WTC11 (cell line): Measurements from ENCODE around the gene CXCR3. TPM values are rescaled to one million over a fixed set of nuclear protein-coding genes. Genes with fewer than 3 reads are reported as not detected.

Source experiments
- ATAC-seq: fragments of 200-7000 bp; cut with Tn5 transposase; 2 replicates; pipeline ENCODE4 v1.10.0; 2021; ENCODE audit warnings: mild to moderate bottlenecking, moderate library complexity
- CTCF ChIA-PET: fragments of 300-600 bp; sonication (Branson Sonifier 250); formaldehyde crosslinking; loops from one replicate; lab custom pipeline; 2021; ENCODE audit warnings: antibody characterized with exemption; lab: Charles Lee
- POLR2A ChIA-PET: fragments of 350-600 bp; sonication (Branson Sonifier 250); formaldehyde crosslinking; loops from one replicate; lab custom pipeline; 2021; ENCODE audit warnings: antibody characterized with exemption; lab: Charles Lee
- DNase-seq: peaks from one replicate; pipeline ENCODE4 v3.0.0; 2021; ENCODE audit warnings: low spot score
- H3K27ac Mint-ChIP-seq: 2 replicates; pipeline ENCODE4 v1.8.0; 2021; ENCODE audit warnings: mixed read lengths
- H3K27me3 Mint-ChIP-seq: 2 replicates; pipeline ENCODE4 v1.8.0; 2021; ENCODE audit warnings: low read depth, mild to moderate bottlenecking, moderate library complexity, mixed read lengths
- H3K36me3 Mint-ChIP-seq: 2 replicates; pipeline ENCODE4 v1.8.0; 2021; ENCODE audit warnings: mixed read lengths
- H3K4me1 Mint-ChIP-seq: 2 replicates; pipeline ENCODE4 v1.8.0; 2022; ENCODE audit warnings: mixed read lengths
- H3K4me3 Mint-ChIP-seq: 2 replicates; pipeline ENCODE4 v1.8.0; 2021; ENCODE audit warnings: mild to moderate bottlenecking, moderate library complexity, mixed read lengths
- H3K9me3 Mint-ChIP-seq: 2 replicates; pipeline ENCODE4 v1.8.0; 2021; ENCODE audit warnings: mixed read lengths
- ARID4B ChIP-seq: sonication (generic); formaldehyde crosslinking; IDR thresholded peaks from 2 replicates; pipeline ENCODE4 v1.8.0; 2023; ENCODE audit warnings: missing genetic modification reagents, mild to moderate bottlenecking, borderline replicate concordance
- ATF1 ChIP-seq: sonication (generic); formaldehyde crosslinking; IDR thresholded peaks from 2 replicates; pipeline ENCODE4 v1.8.1; 2023; ENCODE audit warnings: mild to moderate bottlenecking, moderate library complexity, missing genetic modification reagents
- ATF6 ChIP-seq: sonication (generic); formaldehyde crosslinking; IDR thresholded peaks from 2 replicates; pipeline ENCODE4 v1.8.1; 2023; ENCODE audit warnings: mild to moderate bottlenecking, missing genetic modification reagents
- E2F5 ChIP-seq: sonication (generic); formaldehyde crosslinking; IDR thresholded peaks from 2 replicates; pipeline ENCODE4 v1.8.1; 2022; ENCODE audit warnings: mild to moderate bottlenecking, moderate library complexity, missing genetic modification reagents
- ELF4 ChIP-seq: sonication (generic); formaldehyde crosslinking; IDR thresholded peaks from 2 replicates; pipeline ENCODE4 v1.8.1; 2022; ENCODE audit warnings: low read depth, mild to moderate bottlenecking, moderate library complexity, missing genetic modification reagents
- EMX1 ChIP-seq: fragments of 250-450 bp; sonication (Bioruptor Pico); IDR thresholded peaks from 2 replicates; pipeline ENCODE4 v1.8.0; 2021; ENCODE audit warnings: mild to moderate bottlenecking
- ESRRA ChIP-seq: sonication (generic); formaldehyde crosslinking; IDR thresholded peaks from 2 replicates; pipeline ENCODE4 v1.8.1; 2022; ENCODE audit warnings: mild to moderate bottlenecking, missing genetic modification reagents, borderline replicate concordance
- ETV6 ChIP-seq: sonication (generic); formaldehyde crosslinking; IDR thresholded peaks from 2 replicates; pipeline ENCODE4 v1.8.1; 2022; ENCODE audit warnings: mild to moderate bottlenecking, missing genetic modification reagents
- FOXK1 ChIP-seq: sonication (generic); formaldehyde crosslinking; IDR thresholded peaks from 2 replicates; pipeline ENCODE4 v1.8.0; 2022; ENCODE audit warnings: mild to moderate bottlenecking, moderate library complexity, missing genetic modification reagents
- FOXP1 ChIP-seq: sonication (generic); formaldehyde crosslinking; IDR thresholded peaks from 2 replicates; pipeline ENCODE4 v1.8.0; 2022; ENCODE audit warnings: missing genetic modification reagents, mild to moderate bottlenecking, moderate library complexity, borderline replicate concordance
- GABPB1 ChIP-seq: sonication (generic); formaldehyde crosslinking; IDR thresholded peaks from 2 replicates; pipeline ENCODE4 v1.8.1; 2023; ENCODE audit warnings: mild to moderate bottlenecking, missing genetic modification reagents
- GRHL2 ChIP-seq: fragments of 250-450 bp; sonication (Bioruptor Pico); IDR thresholded peaks from 2 replicates; pipeline ENCODE4 v1.8.0; 2022; ENCODE audit warnings: mild to moderate bottlenecking, moderate library complexity; ENCODE audit not compliant: insufficient replicate concordance, severe bottlenecking
- MAX ChIP-seq: sonication (generic); formaldehyde crosslinking; IDR thresholded peaks from 2 replicates; pipeline ENCODE4 v1.8.0; 2022; ENCODE audit warnings: mild to moderate bottlenecking, missing genetic modification reagents
- OVOL2 ChIP-seq: fragments of 250-450 bp; sonication (Bioruptor Pico); IDR thresholded peaks from 2 replicates; pipeline ENCODE4 v1.9.0; 2021; ENCODE audit warnings: mild to moderate bottlenecking, borderline replicate concordance
- PREB ChIP-seq: sonication (generic); formaldehyde crosslinking; IDR thresholded peaks from 2 replicates; pipeline ENCODE4 v1.8.1; 2022; ENCODE audit warnings: mild to moderate bottlenecking, missing genetic modification reagents, moderate library complexity, borderline replicate concordance
- RORB ChIP-seq: fragments of 250-450 bp; sonication (Bioruptor Pico); IDR thresholded peaks from 2 replicates; pipeline ENCODE4 v1.9.0; 2021; ENCODE audit warnings: mild to moderate bottlenecking
- SMAD4 ChIP-seq: sonication (generic); formaldehyde crosslinking; IDR thresholded peaks from 2 replicates; pipeline ENCODE4 v1.8.0; 2022; ENCODE audit warnings: mild to moderate bottlenecking, missing genetic modification reagents
- TEAD1 ChIP-seq: sonication (generic); formaldehyde crosslinking; IDR thresholded peaks from 2 replicates; pipeline ENCODE4 v1.8.0; 2022; ENCODE audit warnings: mild to moderate bottlenecking, missing genetic modification reagents
- ZNF138 ChIP-seq: sonication (generic); formaldehyde crosslinking; conservative IDR thresholded peaks from 2 replicates; pipeline ENCODE4 v1.8.1; 2022; ENCODE audit warnings: mild to moderate bottlenecking, moderate library complexity, missing genetic modification reagents
- ZNF263 ChIP-seq: sonication (generic); formaldehyde crosslinking; IDR thresholded peaks from 2 replicates; pipeline ENCODE4 v1.8.1; 2022; ENCODE audit warnings: low read depth, mild to moderate bottlenecking, moderate library complexity, missing genetic modification reagents
- ZNF532 ChIP-seq: fragments of 250-450 bp; sonication (Bioruptor Pico); IDR thresholded peaks from 2 replicates; pipeline ENCODE4 v1.9.0; 2021; ENCODE audit warnings: mild to moderate bottlenecking, borderline replicate concordance
- ZSCAN18 ChIP-seq: fragments of 250-450 bp; sonication (Bioruptor Pico); IDR thresholded peaks from 2 replicates; pipeline ENCODE4 v2.1.2; 2022; ENCODE audit warnings: mild to moderate bottlenecking, moderate library complexity
- total RNA-seq: library from RNA; stranded (reverse); gene quantifications from 3 replicates; pipeline ENCODE4 v1.2.3, GENCODE V29; 2021

Gene CXCR3
- total RNA-seq, 1 experiment from 2014 or later: 0.11 TPM

- TF ChIP-seq ESRRA (no peak), ZNF263 (CRISPR knock-in tag) (no peak), OVOL2 (CRISPR knock-in tag) (no peak), EMX1 (no peak), ARID4B (no peak), ELF4 (CRISPR knock-in tag) (no peak), ATF1 (CRISPR knock-in tag) (no peak), MAX (no peak), GABPB1 (no peak), GRHL2 (CRISPR knock-in tag) (no peak), FOXP1 (CRISPR knock-in tag) (no peak), ZNF532 (CRISPR knock-in tag) (no peak), SMAD4 (no peak), RORB (CRISPR knock-in tag) (no peak), FOXK1 (no peak)
- POLR2A ChIA-PET: no interaction called here
- no peaks in the 10 kb centered on the region for H3K36me3 Mint-ChIP-seq
- DNase-seq: no peak
- CTCF ChIA-PET: no interaction called here
- no peak overlapping the region for H3K27ac Mint-ChIP-seq
- H3K4me3 Mint-ChIP-seq: no peak overlapping the region
- no peaks in the 10 kb centered on the region for H3K9me3 Mint-ChIP-seq
- H3K27me3 Mint-ChIP-seq: no peaks in the 10 kb centered on the region
- ATAC-seq: no peak
- no peaks in the 10 kb centered on the region for H3K4me1 Mint-ChIP-seq
Observed at GRCh38 chrX:71640002-71640401, 21.7 kb upstream of the CXCR3 start.

- Mint-ChIP-seq H3K27ac (no peak overlapping the region), H3K36me3 (no peaks in the 10 kb centered on the region), H3K27me3 (no peaks in the 10 kb centered on the region), H3K9me3 (no peaks in the 10 kb centered on the region), H3K4me1 (no peaks in the 10 kb centered on the region), H3K4me3 (no peak overlapping the region)
- CTCF ChIA-PET: no interaction called here
- DNase-seq (no peak), ATAC-seq (no peak)
- POLR2A ChIA-PET: no interaction called here
- TF ChIP-seq TEAD1 (CRISPR knock-in tag) (no peak), EMX1 (no peak), ETV6 (CRISPR knock-in tag) (no peak), ZNF138 (CRISPR knock-in tag) (no peak), ATF6 (CRISPR knock-in tag) (no peak), FOXP1 (CRISPR knock-in tag) (no peak), E2F5 (CRISPR knock-in tag) (no peak), PREB (CRISPR knock-in tag) (no peak), ZSCAN18 (CRISPR knock-in tag) (no peak)
Observed at GRCh38 chrX:71638409-71638808, 20.1 kb upstream of the CXCR3 start.
